ENCODE measurements around the gene KANK2.
"Not testable (repeated sequence)": the region's sequence is repeated elsewhere in the genome, so short reads cannot be mapped to it uniquely, and the experiment has no call there.

The KANK2 gene

GRCh38 chr19:11169896-11170678 lies 27.3 kb downstream of the KANK2 start:
- DNase-seq = no peak

GRCh38 chr19:11168568-11168967 lies 28.8 kb downstream of the KANK2 start:
- DNase-seq = no peak

GRCh38 chr19:11166281-11167142 lies 30.8 kb downstream of the KANK2 start:
- no peak for DNase-seq

- no peak for DNase-seq
Observed at GRCh38 chr19:11165486-11166030, 31.8 kb downstream of the KANK2 start.

GRCh38 chr19:11164879-11165406 lies 32.4 kb downstream of the KANK2 start:
- no peak for DNase-seq

DNA sequence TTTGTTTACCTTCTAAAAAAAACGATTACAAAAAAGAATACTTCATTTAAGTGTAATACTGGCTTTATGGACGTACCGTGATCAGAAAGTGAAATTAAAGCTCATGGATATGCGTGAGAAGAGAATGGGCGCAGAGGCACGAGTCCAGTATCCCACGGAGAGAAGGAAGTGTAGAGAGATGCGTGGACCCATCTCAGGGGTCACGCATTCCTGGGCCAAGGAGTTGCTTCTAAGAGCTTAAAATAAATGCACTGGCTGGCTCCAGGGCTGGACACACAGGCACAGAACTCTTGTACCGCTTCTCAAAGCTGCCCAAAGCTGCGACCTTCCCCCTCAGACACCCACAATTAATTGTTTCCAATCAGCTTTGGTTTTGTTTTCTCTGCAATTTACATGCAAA lies 33.0 kb downstream of the KANK2 start:
- no peak for DNase-seq

- DNase-seq = not testable (repeated sequence)
Observed at GRCh38 chr19:11160440-11160768, 36.9 kb downstream of the KANK2 start.

GRCh38 chr19:11159598-11160439 lies 37.5 kb downstream of the KANK2 start:
- DNase-seq = no peak

DNA sequence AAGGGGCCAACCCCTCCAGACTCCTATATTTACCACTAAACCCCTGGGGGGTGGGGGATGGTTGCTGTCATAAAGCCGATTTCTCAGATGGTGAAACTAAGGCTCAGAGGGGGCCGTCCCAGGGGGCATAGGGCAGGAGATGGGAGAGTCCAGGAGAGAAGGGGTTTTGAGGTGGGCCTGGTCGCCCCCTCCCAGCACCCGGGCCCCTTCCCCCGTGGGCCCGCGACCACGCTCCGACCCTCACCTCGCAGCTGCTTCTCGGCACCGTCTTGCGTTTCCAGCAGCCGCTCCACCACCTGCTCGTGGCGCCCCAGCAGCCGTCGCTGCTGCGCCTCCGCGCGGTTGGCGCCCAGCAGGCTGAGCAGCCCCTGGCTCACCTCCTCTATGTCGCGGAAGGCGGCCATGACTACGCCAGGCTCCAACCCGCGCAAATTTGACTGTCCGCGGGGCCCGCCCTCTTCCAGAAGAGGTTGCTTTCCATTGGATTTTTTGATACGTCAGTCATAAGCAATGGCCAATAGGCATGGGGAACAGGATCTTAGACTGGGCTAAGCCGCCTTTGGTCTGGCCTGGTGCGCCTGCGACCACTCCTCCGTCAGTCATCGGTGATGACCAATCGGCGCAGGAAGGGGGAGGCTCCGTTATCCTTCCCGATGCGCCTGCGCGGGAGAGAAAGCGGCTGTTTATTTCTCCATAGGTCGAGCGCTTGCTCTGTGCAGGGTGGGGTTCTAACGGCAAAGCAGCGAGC lies 41.8 kb downstream of the KANK2 start, which contains the start of gene SPC24:
SPC24 (minus strand) TSS at position 410 of the 748 bp plus-strand sequence; CDS start at position 404, 6 bp downstream.
- peak; percentile 98 for DNase-seq

GRCh38 chr19:11154683-11155047 lies 42.7 kb downstream of the KANK2 start:
- no peak for DNase-seq

DNA sequence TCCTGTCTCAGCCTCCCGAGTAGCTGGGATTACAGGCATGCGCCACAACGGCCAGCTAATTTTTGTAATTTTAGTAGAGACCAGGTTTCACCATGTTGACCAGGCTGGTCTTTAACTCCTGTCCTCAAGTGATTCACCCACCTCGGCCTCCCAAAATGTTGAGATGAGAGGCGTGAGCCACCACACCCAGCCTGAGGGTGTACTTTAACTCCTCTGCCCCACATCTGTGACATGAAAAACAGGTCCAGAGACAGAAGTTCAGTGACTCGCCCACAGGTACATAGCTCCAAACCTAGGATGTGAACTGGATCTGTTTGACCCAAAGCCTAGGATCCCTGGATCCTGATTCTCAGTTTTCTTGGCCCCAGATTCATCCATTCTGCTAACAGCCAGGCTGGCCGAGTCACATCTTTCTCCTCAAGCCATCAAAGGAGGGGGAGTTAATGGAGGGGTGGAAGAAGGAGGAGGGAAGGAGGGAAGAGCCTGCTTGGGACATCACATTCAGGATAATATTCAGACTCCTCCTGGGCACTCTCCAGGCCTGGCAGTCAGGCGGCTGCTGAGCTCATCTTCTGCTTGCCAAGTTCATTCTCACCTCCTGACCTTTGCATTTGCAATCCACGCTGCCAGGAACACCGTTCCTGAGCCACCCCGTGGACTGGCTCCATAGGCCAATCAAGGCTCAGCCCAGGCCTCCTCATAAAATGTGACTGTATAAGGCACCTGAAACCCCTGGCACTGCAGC lies 44.9 kb downstream of the KANK2 start:
- no peak for DNase-seq

DNA sequence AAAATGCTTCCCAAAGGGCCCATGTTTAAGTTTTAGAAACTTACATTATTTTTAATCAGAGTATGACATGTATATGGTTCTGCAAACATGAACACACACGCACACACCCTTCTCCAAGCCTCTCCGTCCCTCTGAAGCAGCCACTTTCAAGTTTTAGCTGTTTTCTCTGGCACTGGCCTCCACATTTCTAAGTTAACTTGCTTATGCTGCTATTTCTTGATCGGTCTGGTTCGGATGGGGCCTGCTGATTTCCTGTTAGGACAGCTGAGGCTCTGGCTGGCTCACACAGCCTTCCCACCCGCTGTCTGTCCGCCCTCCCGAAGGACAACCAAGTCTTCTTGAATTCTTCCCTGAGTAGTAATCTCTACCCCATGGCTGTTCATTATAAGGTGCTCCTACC lies 46.2 kb downstream of the KANK2 start:
- no peak for DNase-seq

GRCh38 chr19:11148001-11148400 lies 49.3 kb downstream of the KANK2 start:
- DNase-seq = no peak

DNA sequence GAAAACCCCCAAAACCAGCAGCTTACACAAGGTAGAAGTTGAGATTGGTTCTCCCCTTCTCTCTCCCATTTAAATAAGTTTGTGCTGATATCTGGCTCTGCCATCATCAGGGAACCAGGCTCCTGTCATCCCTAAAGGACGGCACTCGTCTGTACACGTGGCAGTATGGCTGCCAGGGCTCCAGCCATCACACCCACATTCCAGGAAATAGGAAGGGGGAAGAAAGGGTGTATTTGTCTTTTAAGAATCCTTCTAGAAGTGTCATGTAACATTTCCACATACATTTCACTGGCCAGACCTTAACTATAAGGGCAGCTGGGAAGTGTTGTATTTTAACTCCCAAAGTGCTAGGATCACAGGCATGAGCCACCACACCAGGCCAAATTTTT lies 51.8 kb downstream of the KANK2 start:
- no peak for DNase-seq

- peak; percentile 82 for DNase-seq
Observed at GRCh38 chr19:11142528-11143171, 54.7 kb downstream of the KANK2 start.

DNA sequence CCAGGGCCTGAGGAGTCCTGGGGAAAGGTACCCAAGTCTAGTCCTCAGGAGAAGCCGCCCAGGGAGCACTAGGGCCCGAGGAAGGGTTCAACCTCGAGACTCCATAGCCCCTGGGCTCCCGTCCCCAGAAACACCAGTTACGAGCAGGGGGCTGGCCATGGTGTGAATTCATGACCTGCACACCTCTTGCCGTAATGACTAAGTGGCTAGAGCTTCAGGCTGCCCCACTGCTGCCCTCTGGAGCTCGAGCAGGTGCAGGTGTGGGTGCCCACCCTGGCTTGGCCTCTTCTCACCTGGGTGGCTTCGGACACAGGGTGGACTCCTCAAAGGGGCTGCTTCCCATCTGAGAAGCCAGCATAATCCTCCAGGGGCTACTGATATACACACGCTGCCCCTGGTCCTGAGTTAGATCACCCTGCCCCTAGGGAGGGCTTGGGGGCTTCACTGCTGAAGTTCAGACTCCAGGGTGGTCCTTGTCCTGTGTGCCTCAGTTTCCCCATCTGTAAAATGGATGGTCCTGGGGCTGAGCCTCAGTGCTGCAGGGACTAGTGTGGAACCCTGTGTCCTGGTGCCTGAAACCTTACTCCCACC lies 55.3 kb downstream of the KANK2 start:
- DNase-seq = no peak

GRCh38 chr19:11140896-11141295 lies 56.4 kb downstream of the KANK2 start:
- DNase-seq = no peak

- DNase-seq = not testable (repeated sequence)
Observed at GRCh38 chr19:11140023-11140538, 57.3 kb downstream of the KANK2 start.

- no peak for DNase-seq
Observed at GRCh38 chr19:11138601-11139300, 58.6 kb downstream of the KANK2 start.
